ENCODE results near the gene FLYWCH2.
"Not testable (repeated sequence)": the region's sequence is repeated elsewhere in the genome, so short reads cannot be mapped to it uniquely, and the experiment has no call there.

DNA sequence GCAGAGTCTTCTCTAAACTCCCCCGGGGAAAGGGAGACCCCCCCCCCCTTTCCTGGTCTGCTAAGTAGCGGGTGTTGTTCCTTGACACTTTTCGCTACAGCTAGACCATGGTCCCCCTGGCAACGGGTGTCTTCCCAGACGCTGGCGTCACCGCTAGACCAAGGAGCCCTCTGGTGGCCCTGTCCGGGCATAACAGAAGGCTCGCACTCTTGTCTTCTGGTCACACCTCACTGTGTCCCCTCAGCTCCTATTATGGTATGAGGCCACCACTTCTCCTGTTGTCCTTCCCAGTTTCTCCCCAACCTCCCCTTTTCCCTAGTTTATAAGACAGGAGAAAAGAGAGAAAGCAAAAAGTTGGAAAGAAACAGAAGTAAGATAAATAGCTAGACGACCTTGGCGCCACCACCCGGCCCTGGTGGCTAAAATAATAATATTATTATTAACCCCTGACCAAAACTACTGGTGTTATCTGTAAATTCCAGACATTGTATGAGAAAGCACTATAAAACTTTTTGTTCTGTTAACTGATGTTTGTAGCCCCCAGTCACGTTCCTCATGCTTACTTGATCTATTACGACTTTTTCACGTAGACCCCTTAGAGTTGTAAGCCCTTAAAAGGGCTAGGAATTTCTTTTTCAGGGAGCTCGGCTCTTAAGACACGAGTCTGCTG is 24.2 kb downstream of the FLYWCH2 start:
- TF ChIP-seq, protein P1, sequence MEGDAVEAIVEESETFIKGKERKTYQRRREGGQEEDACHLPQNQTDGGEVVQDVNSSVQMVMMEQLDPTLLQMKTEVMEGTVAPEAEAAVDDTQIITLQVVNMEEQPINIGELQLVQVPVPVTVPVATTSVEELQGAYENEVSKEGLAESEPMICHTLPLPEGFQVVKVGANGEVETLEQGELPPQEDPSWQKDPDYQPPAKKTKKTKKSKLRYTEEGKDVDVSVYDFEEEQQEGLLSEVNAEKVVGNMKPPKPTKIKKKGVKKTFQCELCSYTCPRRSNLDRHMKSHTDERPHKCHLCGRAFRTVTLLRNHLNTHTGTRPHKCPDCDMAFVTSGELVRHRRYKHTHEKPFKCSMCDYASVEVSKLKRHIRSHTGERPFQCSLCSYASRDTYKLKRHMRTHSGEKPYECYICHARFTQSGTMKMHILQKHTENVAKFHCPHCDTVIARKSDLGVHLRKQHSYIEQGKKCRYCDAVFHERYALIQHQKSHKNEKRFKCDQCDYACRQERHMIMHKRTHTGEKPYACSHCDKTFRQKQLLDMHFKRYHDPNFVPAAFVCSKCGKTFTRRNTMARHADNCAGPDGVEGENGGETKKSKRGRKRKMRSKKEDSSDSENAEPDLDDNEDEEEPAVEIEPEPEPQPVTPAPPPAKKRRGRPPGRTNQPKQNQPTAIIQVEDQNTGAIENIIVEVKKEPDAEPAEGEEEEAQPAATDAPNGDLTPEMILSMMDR (IDR thresholded peaks at IDR 0.05; ENCODE audit: borderline replicate concordance, extremely low read depth, low read length, poor library complexity, severe bottlenecking) = peak; percentile 52
- not testable (repeated sequence) for TF ChIP-seq EZH2 (IDR thresholded peaks at IDR 0.05; ENCODE audit: borderline replicate concordance, low read depth, low read length, severe bottlenecking)

Measured in DND-41 (cell line).